Stimulated activated CD8-positive, alpha-beta memory T cell treated with anti-CD3 and anti-CD28 coated beads, Interleukin-15, amount 100 ng/mL, for 48 hours (primary cell): ENCODE data around the gene SLC6A6.

Experiments used
- DNase-seq, 2 donors: peaks; one replicate each; pipeline ENCODE4 v3.0.0-alpha.2; 2020; ENCODE audit warnings: low read depth in 2 of 2

SLC6A6 gene

GRCh38 chr3:14470461-14470860 is 68.1 kb downstream of the SLC6A6 start:
- no peak for DNase-seq

- DNase-seq: no peak
Observed at GRCh38 chr3:14471016-14471415, 68.6 kb downstream of the SLC6A6 start.

- no peak for DNase-seq
Observed at GRCh38 chr3:14471690-14472089, 69.3 kb downstream of the SLC6A6 start.

DNA sequence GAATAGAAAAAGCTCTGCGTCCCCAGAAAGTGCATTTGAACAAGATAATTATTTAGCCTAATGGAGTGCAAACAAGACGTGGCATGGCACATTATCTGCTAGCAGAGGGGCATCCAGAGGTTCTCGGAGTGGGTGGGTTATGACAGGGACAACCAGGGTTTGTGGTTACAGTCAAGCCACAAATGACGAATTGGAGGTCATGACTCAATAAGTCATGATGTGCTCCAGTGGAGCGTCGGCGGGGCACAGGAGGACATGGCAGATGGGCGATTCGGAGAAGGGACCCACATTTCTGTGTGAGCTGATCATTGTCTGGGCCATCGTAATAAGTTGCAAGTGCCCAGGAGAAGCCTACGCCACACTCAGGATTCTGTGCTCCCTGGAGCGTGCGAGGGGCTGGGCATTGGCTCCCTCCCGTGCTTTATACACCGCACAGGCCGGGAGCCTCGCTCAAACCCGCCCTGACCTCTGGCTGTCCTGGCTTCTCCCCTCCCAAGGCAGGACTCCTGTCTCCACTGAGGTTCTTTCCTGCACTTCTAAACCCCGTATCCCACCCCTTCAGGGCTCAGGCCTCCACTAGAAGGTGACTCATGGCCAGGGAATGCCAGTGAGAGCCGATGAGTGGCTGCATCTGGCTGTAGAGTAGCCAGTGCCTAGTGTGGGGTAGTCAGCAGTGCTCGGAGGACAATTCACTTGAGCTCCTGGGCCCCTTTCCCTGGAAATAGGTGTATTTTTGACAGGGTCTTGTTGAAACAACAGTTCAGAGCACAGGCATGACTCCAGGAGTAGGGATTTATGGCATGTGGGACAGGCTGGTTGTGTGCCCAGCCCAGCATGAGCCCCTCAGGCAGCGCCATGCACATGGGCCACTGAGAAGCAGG is 70.3 kb downstream of the SLC6A6 start:
- no peak for DNase-seq

DNA sequence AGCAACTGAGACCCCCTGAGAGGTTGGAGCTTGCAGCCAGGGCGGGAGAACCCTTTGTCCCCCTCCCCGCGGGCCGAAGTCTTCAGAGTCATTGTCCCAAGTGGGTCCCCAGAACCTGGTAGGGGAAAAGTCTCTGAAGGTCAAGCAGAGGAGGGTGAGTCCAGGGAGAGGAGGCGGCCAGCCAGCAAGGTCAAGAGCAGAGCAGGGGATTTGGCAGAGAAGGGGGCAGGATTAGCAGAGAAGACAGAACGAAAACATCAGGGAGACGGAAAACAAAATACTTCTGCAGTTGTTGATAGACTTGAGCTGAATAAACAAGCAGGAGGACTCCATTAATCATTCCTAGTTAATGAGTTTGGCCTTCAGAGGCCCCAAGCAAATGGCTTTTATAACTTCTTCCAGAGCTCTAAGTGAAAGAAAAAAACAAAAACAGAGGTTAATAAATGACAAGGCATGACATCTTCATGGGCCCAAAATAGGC is 71.0 kb downstream of the SLC6A6 start:
- DNase-seq: no peak

- no peak for DNase-seq
Observed at GRCh38 chr3:14474363-14475081, 72.1 kb downstream of the SLC6A6 start.

- DNase-seq: no peak
Observed at GRCh38 chr3:14475621-14476020, 73.2 kb downstream of the SLC6A6 start.

GRCh38 chr3:14476583-14477265 is 74.3 kb downstream of the SLC6A6 start:
- DNase-seq: no peak

DNA sequence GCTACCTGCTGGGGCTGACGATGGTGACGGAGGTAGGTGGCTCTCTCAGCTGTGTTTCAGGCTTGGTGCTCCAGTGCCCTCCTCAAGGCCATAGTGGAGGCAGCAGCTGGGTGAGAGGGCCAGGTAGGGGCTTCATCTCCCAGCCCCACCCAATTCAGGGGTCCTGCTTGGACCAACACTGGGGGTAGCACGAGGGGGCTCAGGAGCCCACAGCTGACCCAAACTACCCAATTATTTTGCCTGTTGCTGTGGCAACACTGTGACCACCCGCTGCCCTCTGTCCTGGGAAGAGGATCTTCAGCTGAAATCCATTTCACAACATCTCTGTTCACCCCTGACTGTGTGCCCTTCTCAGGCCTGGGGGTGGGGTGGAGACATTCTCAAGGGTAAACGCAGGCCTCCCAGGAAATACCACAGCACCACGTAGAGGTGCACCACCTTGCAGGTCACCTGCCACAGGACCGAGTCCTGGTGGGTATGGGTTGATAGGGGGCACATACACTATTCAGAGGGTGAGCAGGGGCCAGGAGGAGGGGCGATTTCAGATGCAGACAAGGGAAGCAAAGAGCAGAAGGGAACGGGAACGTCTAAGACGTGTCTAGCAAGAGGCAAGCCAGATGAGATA is 75.0 kb downstream of the SLC6A6 start:
- no peak for DNase-seq

GRCh38 chr3:14478956-14479550 is 76.6 kb downstream of the SLC6A6 start:
- no peak for DNase-seq

DNA sequence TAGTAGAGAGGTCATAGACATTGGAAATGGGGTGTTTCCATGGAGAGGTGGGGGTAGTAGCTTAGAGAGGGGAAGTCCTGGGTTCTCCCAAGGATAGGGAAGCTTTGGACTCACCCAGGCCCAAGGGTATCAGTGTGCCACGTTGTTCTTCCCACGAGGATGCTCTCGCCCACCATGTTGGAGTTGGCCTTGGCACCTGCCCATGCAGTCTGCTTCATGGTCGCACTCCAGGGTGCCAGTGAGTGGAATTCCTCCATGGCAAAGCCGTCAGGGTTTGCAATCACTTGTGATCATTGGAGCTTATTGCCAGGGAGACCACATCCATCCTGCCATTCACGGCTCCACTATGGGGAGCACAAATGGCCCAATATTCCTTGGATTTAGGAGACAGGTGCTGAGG is 77.2 kb downstream of the SLC6A6 start:
- no peak for DNase-seq

DNA sequence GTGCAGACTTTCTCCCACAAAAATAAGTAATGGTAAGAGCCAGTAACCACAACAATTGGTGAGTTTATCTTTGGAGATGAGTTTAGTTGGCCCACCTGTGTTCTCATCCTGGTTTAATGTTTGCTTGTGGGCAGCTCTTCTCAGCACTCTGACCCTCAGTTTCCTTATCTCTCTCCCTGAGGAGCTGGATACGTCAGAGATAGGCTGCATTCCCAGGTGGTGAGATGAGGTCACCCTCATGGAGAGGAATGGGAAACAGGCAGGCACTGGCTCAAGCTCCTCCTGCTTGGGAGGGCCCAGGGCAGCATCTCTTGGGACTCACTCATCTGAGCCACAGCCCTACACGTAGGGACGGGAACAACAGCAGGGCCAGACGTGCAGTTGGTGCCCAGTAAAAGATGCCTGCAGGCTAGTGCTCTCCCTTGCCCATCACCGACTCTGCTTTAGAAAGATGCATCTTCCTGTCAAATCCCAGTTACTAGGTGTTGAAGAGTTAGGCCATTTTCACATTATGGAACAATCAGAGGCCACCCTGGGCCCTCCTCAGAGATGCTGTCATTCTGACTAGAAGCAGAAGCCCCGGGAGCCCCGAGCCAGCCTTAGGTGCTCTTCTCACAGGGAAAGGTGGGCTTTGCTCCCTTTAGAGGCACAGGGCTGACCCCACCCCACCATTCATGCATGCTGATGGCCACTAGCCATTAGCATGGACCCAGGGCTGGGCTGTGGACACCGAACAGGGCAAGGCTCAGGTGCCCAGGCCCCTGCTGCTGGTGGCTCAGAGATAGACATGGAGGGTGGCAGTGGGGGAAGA is 78.0 kb downstream of the SLC6A6 start:
- no peak for DNase-seq

DNA sequence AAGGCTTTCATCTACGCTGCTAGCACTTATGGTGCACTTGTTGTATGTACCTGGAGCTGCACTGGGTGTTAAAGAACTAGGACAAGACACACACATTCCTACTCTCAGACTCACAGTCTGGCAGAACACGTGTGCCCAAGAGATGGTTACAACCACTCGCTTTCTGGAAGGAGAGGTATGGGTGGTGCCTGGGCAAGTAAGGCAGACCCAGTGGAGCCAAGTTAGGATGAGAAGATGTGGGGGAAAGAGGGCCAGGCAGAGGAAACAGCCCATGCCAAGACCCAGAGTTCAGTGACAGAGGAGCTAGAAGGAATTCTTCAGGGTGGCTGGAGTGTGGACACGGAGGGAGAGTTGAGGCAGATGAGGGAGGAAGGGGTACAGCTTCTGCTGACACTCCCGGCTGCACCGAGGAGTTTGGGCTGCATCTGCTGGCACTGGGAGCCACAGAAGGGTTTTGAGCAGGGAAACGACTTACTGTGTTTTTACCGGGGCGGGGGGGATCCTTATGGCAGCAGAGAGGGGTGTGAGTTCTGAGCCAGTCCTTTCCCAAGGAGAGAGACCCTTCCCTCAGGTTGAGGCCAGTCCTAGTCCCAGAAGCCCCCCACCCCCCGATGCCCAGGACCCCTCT is 78.7 kb downstream of the SLC6A6 start:
- DNase-seq: no peak

- DNase-seq: no peak
Observed at GRCh38 chr3:14481646-14482036, 79.2 kb downstream of the SLC6A6 start.

DNA sequence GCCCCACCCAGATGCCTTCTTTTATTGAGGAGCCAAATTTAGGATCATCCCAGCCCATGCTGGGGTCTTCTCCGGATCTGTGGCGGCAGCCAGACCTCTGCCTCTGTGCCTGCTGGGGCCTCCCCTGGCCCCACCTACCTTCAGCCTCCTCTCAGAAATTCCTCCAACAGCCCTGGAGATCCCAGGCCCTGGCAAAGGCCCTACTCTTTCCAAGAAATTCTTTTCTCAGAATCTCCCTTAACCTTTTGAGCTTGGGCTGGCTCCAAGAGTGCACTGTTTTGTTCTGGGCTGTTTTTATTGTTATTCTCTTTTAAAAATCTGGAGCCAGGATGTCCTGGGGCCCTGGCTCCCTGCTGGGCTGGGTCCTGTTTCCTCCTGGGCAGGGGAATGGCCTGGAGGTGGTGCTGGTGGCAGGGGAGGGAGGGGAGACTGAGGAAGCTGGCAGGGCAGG is 79.9 kb downstream of the SLC6A6 start:
- no peak for DNase-seq

GRCh38 chr3:14483286-14483685 is 80.9 kb downstream of the SLC6A6 start:
- no peak for DNase-seq

DNA sequence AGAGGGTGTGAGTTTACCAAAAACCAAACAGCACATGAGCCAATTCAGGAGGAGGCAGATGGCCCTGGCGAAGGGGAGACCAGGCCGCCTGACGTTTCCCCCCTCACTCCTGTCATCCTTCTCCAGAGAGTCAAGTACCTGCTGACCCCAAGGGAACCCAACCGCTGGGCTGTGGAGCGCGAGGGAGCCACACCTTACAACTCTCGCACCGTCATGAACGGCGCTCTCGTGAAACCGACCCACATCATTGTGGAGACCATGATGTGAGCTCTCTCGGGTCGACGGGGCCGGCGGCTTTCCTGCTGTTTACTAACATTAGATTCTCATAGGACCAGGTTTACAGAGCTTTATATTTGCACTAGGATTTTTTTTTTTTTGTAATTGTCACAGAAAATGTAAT is 82.3 kb downstream of the SLC6A6 start:
- no peak for DNase-seq

DNA sequence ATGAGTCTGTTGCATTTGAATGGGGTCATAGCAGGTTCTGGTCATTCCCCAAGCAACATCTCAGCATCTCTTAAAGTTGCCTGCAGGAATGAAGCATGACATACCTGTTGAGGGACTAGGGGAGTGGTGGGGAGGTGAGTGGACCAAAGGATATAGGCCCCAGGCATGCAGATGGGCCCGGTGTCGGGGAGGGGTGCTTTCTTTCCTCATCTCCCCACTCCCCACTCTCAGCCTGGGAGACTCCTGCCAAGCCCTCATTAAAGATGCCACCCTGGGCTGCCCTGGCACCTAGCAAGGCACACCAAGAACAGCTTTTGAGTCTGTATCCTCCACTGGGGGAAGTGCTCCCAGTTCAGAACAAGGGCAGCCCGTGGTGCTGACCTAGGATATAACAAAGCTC is 83.6 kb downstream of the SLC6A6 start:
- no peak for DNase-seq

DNA sequence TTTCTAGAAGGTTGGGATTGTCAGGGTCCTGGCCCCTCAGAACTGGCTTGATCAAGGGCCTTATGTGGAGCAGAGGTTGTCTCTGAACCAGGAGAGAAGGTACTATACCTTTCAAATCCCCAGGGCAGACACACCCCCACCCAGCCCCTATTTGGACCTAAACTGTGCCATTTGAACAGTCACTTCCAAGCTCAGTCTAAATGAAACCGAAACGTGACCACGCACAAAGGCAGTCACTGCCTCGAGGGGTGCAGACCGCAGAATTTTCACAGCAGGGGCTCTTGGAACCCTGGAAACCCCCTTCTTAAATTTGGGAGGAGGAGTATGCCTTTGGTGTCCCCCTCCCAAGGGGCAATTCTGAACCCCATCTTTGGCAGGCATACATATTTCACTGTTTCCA is 84.1 kb downstream of the SLC6A6 start:
- no peak for DNase-seq

GRCh38 chr3:14487086-14487485 is 84.7 kb downstream of the SLC6A6 start:
- no peak for DNase-seq
